GM21381 (cell line): ENCODE results near the gene NOC3L.
"Not testable (repeated sequence)": the region's sequence is repeated elsewhere in the genome, so short reads cannot be mapped to it uniquely, and the experiment has no call there.

Experiments
- ATAC-seq: cut with Tn5 transposase; IDR thresholded peaks from one replicate; pipeline ENCODE4 v1.9.1; 2021; ENCODE audit warnings: mild to moderate bottlenecking, moderate library complexity; ENCODE audit not compliant: unreplicated experiment

NOC3L gene

GRCh38 chr10:94364482-94364881, 1.7 kb upstream of the NOC3L start:
- no peak for ATAC-seq

GRCh38 chr10:94363251-94363565, 469 bp upstream of the NOC3L start:
- ATAC-seq = no peak

DNA sequence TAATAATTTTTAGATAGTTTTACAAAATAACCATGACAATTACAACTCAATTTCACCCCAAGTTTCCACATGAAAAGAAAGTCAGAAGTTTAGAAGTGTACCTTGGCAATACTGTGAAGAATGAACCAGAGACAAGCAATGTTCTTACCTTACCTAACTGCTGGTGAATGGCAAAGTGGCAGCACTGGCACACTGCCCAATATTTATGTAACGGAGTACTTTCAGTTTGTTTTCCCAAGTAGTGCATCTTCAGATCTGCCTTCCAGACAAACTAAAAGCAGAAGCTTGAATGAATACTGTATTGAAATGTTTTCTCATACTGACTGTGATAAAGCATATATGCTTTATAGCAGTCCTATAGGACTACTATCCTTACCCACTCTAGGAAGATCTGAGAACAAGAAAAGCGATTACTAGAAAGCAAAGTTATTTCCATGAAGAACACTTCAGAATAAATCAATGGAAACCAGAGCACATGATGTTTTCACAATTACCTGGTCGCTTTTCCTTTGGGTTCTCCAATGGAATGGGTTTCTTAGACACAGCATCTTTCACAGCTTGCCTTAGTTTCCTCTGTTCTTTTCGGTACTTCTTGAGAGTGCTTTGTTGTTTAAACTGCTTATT, 1.5 kb downstream of the NOC3L start:
- ATAC-seq = no peak

GRCh38 chr10:94358480-94358879, 4.3 kb downstream of the NOC3L start:
- no peak for ATAC-seq

DNA sequence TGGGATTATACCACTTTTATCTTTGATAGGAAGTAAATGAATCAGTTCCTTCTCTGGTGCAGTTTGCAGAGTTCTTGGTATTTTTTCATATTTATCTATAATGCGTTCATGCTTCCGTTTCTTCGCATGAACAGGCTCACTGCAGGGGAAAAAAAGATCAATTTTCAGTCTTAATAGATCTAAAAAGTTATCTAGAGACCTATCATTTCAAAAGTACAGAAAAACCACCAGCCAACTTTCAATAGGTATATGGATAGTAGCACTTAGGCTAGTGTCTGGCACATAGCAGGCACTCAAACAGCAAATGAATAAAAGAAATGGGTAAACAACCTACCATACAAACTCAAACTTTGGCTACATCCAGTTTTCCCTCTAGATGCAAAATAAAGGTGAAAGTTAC, 5.5 kb downstream of the NOC3L start:
- no peak for ATAC-seq

- no peak for ATAC-seq
Observed at GRCh38 chr10:94355841-94356240, 6.9 kb downstream of the NOC3L start.

DNA sequence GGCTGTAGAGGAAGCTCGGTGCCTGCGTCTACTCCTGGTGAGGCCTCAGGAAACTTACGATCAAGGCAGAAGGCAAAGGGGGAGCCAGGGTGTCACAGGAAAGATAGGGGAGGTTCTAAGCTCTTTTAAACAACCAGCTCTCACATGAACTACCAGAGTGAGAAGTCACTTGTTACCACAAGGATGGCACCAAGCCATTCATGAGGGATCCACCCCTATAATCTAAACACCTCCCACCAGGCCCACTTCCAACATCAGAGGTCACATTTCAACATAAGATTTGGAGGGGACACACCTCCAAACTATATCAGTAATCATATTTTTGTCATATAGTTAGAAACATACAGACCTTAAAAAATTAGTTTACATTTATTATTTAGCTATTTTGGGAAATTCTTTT, 9.4 kb downstream of the NOC3L start:
- ATAC-seq = no peak

DNA sequence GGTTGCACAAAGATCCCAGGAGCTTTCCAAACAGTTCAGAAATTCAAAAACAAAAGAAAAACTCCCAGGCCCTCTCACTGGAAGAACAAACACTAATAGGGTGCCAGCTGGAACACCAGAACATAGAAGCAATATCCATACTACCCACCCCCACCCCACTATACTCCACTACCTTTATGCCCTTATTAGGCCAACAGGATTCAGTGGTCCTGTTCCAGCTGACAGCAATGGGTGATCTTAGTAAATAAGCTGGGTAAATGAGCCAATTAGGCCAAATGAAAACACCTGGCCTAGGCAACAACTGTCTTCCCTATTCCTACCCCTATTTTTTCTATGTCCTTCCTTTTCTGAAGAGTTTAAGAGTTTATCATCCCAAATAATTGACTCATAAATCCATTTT, 11.7 kb downstream of the NOC3L start:
- no peak for ATAC-seq

- ATAC-seq = not testable (repeated sequence)
Observed at GRCh38 chr10:94350500-94350899, 12.2 kb downstream of the NOC3L start.

DNA sequence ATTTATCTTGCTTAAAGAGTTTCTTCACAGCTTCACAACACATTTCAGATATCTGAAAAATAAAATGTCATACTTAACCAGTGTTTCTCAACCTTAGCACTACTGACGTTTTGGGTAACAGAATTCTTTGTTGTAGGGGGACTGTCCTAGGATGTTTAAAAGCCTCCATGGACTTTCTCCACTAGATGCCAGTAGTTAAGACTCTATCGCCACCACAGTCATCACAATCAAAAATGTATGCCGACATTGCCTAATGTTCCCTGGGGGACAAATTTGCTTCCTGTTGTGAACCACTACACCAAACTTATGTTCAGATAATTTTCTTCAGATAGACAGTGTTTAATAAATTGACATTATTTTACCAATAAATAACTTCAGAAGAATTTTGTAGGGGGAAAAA, 13.4 kb downstream of the NOC3L start:
- no peak for ATAC-seq

GRCh38 chr10:94344522-94345122, 18.1 kb downstream of the NOC3L start:
- ATAC-seq = peak; percentile 96

DNA sequence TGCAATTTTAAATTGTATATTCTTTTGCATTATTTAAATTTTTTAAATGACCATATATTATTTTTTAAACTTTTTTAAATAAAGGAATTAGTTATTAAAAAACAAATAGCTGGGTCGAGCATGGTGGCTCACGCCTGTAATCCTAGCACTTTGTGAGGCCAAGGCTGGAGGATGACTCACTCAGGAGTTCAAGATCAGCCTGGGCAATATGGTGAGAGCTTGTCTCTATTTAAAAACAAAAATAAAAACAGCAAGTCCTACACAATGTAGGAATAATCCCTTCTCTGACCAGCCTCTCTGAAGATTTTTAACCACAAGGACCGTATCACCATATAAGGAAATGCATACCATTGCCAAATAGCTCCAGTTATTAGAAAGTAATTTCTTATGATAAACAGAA, 19.6 kb downstream of the NOC3L start:
- ATAC-seq = no peak

DNA sequence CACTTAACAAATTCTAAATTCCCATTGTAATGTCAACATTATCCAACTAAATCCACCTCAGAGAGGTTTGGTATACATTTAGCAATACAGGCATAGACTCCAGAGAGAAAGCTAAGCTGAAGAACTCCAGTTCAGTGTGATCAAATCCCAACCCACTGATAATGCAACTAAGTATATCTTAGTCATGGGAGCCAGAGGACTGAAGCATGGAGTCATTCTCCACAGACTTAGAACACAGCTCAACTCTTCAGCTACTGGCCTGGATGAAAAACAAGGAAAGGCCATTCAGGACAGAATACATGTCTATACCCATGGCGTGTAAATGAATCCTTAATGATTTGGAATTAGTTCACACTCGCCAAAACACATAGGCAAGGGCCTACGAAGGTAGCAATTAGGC, 27.9 kb downstream of the NOC3L start:
- no peak for ATAC-seq

GRCh38 chr10:94333051-94333450, 29.7 kb downstream of the NOC3L start:
- no peak for ATAC-seq

GRCh38 chr10:94328613-94329012, 34.1 kb downstream of the NOC3L start:
- no peak for ATAC-seq

GRCh38 chr10:94327649-94328048, 35.1 kb downstream of the NOC3L start:
- ATAC-seq = no peak

- ATAC-seq = no peak
Observed at GRCh38 chr10:94324609-94325233, 38.0 kb downstream of the NOC3L start.

DNA sequence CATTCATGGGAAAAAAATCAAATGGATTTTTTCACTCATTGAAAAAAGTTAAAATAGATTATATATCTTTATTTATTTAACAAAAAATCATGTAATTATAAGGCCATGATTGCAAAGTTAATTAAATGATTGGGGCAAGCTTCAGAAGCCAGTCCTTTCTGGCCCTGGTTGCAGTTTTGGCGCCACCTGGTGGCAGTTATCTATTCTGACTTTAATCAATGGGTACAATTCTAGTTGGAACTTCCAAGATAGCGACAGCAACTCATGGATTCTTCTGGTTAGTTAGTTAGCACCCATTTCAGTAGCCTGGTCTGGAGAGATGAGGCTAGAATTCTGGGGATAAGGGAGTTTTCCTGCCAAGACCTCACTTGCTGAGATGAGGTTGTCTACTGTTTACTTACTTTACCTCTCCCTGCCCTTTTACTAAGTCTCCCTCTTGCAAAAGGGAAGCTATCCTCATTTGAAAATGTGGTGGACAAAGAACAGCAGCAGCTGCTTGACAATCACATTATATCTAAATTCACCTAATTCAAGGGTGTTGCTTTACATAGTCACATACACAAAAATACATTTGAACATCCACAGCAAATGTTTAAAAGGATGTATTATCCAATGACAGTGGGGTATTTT, 42.3 kb downstream of the NOC3L start:
- ATAC-seq = peak; percentile 60

DNA sequence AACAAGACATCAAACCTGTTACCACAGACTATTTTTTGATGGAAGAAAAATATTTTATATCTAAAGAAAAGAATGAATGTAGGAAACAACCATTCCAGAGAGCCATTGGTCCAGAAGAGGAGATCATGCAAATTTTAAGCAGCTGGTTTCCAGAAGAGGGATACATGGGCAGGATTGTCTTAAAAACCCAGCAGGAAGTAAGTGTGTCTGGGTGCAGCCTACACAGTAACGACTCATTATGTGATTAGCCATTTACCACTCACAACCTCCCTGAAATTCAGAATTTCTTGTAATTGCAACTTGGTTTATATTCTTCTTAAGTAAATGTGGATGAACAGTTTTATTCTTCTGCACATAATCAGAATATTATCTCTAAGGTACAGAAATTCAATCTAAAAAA, 46.2 kb downstream of the NOC3L start:
- ATAC-seq = no peak

DNA sequence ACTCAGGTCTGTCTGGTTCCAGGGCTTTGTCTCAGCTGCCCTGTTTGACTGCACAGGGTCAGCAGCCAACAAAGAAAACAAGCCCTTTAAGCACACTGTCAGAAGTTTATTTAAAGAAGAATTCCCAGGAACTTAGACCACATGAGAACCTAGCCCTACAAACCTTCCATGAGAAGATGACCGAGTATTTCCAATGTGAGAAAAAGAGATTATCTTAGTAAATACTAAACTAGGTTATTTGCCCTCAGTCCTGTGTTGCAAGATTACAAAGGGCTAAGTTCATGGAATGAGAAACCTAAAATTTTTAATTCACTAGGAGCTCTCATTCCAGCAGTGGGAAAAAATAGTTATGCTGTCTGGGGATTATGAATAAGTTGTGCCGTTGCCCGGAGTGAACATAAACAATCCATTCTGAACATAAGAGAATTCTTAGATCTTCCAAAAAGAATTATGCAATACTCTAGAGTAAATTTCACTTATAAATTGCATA, 46.7 kb downstream of the NOC3L start:
- ATAC-seq = no peak

DNA sequence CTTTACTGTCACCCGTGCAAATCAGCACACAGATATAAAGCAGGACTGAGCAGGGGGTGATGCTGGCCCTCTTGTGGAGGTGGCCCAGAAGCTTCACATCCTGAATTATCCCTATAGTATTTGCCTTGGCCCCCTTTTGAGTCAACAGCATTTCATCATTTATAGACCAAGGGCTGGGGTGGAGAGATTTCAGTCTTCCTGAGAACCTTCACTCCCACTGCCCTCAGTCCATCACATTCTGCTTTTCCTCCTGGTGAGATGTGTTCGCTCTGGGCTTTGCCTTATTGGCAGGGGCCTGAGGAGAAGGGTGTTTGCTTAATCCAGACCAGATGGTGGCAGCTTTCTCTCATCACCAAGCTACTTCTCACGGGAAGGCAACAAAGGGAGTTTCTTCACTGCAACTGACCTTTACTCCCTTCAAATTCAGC, 47.7 kb downstream of the NOC3L start:
- ATAC-seq = no peak

- ATAC-seq = no peak
Observed at GRCh38 chr10:94310369-94310768, 52.4 kb downstream of the NOC3L start.
